ENCODE measurements around the gene BRWD1.
"Not testable (repeated sequence)": the region's sequence is repeated elsewhere in the genome, so short reads cannot be mapped to it uniquely, and the experiment has no call there.

Gene BRWD1

GRCh38 chr21:39176271-39176709, 137.1 kb downstream of the BRWD1 start:
- H3K4me3 ChIP-seq (ENCODE audit: low read depth, low read length), result no peak overlapping the region

DNA sequence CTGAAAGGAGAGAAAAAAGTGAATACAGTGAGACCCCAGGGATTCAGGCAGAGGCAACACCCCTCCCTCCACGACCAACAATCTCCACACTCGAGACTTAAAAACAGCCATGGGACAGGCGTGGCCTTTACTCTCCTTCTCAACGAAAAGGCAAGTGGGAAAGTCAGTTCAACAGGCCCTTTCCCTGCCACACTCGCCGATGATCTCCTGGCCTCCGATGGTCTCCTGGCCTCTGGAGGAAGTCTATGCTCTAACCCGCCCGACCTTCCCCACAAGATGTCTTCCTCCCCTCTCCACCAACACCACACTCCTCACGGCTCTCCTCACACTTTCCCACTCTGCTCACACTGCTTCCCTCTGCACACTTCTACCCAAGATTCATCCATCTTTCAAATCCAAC, 137.8 kb downstream of the BRWD1 start:
- H3K4me3 ChIP-seq (ENCODE audit: low read depth, low read length), result no peak overlapping the region

DNA sequence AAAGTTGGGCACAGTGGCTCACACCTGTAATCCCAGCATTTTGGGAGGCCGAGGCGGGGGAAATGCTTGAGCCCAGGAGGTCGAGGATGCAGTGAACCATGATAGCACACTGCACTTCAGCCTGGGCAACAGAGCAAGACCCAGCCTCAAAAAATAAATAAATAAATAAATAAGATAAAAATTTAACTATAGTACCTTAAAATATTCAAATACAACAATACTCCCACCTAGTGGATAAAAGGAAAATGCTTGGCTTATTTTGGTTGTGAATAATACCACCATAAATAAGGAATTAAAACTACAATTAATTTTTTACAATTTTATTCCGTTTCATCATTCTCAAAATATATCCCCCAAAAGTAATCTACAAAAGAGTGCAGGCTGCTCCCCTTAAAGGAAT, 138.3 kb downstream of the BRWD1 start:
- no peak overlapping the region for H3K4me3 ChIP-seq (ENCODE audit: low read depth, low read length)

DNA sequence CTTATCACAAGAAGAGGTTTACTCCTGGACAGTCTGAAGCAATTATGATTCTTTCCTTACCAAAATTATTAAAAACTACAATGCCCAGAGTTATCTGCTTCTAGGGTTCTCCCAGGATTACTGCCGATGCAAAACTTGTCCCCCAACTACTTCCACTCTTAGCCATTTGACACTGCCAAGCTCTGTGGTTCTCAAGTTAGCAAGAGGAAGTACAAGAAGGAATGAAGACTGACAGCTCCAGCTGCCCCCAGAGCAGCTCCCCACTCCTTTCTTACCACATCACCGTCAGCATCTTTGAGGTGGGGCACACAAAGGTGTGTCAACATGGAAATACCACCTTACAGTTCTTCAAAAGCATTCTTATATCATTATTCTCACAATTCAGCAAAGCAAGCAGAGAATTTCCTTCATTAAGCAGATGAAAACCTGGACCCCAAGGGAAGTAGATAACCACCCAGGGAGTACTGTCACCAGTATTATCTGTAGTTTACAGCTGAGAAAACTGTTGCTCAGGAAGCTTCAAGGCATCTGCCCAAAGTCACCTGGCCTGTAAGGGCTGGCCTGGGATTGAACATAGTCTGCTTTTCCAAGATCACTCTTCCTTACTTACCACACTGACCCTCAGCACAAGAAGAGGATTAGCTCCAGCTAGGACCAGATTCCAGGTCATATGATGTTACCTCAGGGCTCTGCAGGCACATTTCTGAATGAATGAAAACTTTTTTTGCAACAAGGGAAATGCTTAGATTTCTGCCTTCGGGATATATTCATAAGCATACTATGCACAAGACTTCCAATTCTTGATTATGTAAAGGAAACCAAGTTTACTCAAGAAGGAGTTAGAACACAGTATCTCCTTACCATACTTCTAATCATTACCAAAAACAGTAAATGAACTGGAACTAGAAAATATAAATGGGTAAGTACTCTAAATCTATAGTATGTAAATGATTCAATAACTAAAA, 139.4 kb downstream of the BRWD1 start:
- H3K4me3 ChIP-seq (ENCODE audit: low read depth, low read length), result no peak overlapping the region

DNA sequence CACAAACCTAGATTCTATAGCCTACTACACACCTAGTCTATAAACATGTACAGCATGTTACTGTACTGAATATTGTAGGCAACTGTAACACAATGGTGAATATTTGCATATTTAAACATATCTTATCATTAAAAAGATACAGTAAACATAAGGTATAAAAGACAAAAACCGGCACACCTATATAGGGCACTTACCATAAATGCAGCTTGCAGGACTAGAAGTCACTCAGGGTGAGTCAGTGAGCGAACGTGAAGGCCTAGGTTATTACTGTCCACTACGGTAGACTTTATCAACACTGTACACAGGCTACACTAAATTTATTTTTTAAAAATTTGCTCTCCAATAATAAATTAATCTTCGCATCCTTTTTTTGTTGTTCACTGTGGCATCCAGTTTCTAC, 143.5 kb downstream of the BRWD1 start:
- no peak overlapping the region for H3K4me3 ChIP-seq (ENCODE audit: low read depth, low read length)

GRCh38 chr21:39168800-39169199, 144.6 kb downstream of the BRWD1 start:
- H3K4me3 ChIP-seq (ENCODE audit: low read depth, low read length), result no peak overlapping the region

DNA sequence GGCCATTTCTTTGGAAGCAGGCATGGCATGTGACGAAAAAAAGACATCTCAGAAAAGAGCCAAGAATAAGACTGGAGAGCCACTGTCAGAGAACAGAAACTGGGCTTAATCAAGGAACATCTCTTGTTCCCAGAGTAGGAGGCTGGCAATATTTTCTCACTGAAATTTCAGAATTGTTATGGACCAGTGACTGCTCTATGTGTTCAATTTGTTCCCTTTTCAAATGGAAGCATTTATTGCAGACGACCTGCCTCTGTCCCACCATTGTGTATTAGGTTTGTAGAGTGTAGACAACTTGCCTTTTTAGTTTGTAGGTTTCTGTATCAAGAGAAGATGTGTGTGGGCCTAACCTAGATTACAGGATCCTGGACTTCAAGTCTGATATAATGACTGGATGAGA, 148.9 kb downstream of the BRWD1 start:
- H3K4me3 ChIP-seq (ENCODE audit: low read depth, low read length), result no peak overlapping the region

DNA sequence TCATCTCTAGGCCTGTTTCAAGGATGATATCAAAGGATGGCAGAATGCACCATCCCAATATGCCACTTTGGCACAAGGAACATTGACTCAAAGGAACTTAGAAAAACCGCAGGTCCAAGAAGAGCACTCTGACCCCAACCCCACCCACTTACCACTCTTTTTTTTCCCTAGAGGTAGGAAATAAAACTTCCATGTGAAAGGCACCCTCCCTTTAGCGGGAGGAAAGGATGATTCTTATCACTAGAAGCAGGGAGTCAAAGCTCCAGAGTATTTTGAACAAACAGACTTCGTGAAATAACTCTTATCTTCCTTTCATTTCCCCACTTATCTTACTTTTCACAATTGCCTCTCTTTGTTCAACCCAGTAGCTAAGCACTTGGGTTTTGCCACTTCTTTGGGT, 152.4 kb downstream of the BRWD1 start:
- H3K4me3 ChIP-seq (ENCODE audit: low read depth, low read length), result no peak overlapping the region

- no peak overlapping the region for H3K4me3 ChIP-seq (ENCODE audit: low read depth, low read length)
Measured at GRCh38 chr21:39159342-39160063, 153.9 kb downstream of the BRWD1 start.

DNA sequence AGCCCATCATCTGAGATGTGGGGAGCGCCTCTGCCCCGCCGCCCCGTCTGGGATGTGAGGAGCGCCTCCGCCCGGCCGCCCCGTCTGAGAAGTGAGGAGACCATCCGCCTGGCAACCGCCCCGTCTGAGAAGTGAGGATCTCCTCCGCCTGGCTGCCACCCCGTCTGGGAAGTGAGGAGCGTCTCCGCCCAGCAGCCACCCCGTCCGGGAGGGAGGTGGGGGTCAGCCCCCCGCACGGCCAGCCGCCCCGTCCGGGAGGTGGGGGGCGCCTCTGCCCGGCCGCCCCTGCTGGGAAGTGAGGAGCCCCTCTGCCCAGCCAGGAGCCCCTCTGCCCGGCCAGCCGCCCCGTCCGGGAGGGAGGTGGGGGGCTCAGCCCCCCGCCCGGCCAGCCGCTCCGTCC, 156.2 kb downstream of the BRWD1 start:
- not testable (repeated sequence) for H3K4me3 ChIP-seq (ENCODE audit: low read depth, low read length)

- H3K4me3 ChIP-seq (ENCODE audit: low read depth, low read length), result no peak overlapping the region
Measured at GRCh38 chr21:39156024-39156423, 157.4 kb downstream of the BRWD1 start.

- H3K4me3 ChIP-seq (ENCODE audit: low read depth, low read length), result no peak overlapping the region
Measured at GRCh38 chr21:39155578-39155977, 157.9 kb downstream of the BRWD1 start.

GRCh38 chr21:39153842-39154241, 159.6 kb downstream of the BRWD1 start:
- no peak overlapping the region for H3K4me3 ChIP-seq (ENCODE audit: low read depth, low read length)

DNA sequence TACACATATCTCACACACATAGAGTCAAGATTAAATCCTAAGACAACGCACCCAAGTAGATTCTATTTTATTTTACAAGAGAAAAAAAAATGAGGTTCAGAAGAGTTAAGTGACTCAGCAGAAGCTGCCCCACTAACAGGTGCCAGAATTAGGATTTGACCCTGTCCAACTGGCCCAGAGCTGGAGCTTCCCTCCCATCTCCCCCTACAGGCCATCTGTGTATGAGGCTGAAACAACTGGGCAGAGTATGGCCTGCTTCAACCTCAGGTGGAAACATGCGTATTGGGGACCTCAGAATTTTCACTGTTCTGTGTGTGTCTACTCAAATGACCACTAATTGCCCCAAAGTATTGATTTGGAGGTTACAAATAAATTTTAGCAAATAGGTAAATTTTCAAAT, 160.1 kb downstream of the BRWD1 start:
- no peak overlapping the region for H3K4me3 ChIP-seq (ENCODE audit: low read depth, low read length)

DNA sequence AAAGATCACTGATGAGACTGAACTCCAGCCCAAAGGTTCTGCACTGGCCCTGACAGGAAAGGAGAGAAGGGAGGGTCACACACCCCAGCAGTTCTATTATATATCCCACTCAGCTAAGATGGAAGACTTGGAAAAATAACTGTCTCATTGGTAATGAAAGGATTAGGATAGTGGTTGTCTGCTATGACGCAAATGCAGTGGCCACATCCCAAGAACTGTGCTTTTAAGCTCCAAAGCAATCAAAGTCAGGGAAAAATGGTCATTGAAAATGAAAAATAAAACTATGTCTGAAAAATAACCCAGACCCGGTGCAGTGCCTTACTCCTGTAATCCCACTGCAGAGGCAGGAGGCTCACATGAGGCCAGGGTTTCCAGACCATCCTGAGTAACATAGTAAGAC, 161.2 kb downstream of the BRWD1 start:
- no peak overlapping the region for H3K4me3 ChIP-seq (ENCODE audit: low read depth, low read length)

DNA sequence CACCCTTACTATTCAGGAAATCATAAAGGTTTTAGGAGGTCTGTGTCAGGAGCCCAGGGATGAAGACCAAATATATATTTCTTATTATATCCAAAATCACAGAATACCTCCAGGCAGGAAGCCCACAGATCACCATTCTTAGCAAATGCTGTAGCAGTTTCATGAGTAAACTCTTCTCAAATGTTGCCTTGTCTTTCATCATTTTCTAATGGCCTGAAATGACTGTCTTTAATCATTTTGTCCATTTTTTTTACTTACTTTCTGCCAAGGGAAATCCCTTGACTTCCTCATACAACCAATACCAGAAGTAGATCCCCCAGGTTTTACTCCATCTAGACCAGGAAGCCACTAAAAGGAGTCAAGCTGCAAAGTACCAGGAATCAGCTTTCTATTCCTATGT, 162.6 kb downstream of the BRWD1 start:
- no peak overlapping the region for H3K4me3 ChIP-seq (ENCODE audit: low read depth, low read length)

DNA sequence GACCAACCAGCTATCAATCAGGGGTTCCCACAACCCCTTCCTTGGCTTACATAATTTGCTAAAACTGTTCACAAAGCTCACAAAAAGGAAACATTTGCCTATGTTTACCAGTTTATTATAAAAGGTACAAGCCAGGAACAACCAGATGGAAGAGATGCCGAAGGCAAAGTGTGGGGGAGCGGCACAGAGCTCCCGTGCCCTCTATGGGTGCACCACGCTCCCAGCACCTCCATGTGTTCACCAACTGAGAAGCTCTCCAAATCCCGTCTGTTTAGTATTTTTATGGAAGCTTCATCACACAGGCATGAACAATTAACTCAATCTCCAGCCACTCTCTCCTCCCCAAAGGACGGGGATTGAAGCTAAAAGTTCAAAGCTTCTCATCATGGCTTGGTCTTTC, 163.1 kb downstream of the BRWD1 start:
- H3K4me3 ChIP-seq (ENCODE audit: low read depth, low read length), result no peak overlapping the region

- no peak overlapping the region for H3K4me3 ChIP-seq (ENCODE audit: low read depth, low read length)
Measured at GRCh38 chr21:39149882-39150281, 163.6 kb downstream of the BRWD1 start.

- H3K4me3 ChIP-seq (ENCODE audit: low read depth, low read length), result no peak overlapping the region
Measured at GRCh38 chr21:39148975-39149374, 164.5 kb downstream of the BRWD1 start.

DNA sequence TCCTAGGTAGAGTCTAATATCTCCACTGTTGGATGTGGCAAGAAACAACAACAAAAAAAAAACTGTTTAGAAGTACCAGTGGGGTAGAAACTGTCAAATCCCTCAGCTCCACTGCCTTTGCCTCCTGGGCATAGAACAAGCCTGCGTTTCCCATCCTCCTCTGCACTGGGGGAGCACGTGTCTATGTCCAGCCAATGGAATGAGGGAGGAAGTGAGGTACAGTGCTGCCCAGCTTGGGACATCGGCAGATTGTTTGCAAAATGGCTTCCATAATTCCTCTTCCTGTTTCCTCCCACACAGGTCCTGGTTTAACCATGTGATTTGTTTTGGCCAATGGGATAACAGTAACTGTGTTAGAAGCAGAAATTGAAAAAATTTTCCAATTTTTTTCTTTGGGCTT, 169.2 kb downstream of the BRWD1 start:
- no peak overlapping the region for H3K4me3 ChIP-seq (ENCODE audit: low read depth, low read length)

DNA sequence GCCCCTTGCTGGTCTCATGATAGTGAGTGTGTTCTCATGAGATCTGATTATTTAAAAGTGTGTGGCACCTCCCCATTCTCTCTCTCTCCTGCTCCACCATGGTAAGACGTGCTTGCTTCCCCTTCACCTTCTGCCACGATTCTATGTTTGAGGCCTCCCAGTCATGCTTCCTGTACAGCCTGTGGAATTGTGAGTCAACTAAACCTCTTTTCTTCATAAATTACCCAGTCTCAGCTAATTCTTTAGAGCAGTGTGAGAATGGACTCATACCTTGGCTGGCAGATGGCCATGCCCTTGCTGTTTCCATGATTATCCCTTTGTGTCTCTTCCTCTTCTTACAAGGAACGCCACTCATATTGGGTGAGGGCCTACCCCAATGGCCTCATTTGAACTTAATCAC, 170.5 kb downstream of the BRWD1 start:
- H3K4me3 ChIP-seq (ENCODE audit: low read depth, low read length), result no peak overlapping the region

- no peak overlapping the region for H3K4me3 ChIP-seq (ENCODE audit: low read depth, low read length)
Measured at GRCh38 chr21:39141502-39141901, 171.9 kb downstream of the BRWD1 start.
